ENCODE measurements around the gene NHLH1.

- TF ChIP-seq GATA3 (IDR thresholded peaks at IDR 0.05; ENCODE audit: low read depth, low read length) (no peak), GATA2 (IDR thresholded peaks at IDR 0.05; ENCODE audit: low read depth, low read length) (peak; percentile 16; the same call in 1 of the 2 replicates)
These were observed 33.4 kb downstream of the NHLH1 start, which contains the start of gene VANGL2 for GRCh38 chr1:160400223-160400645.

Measured in SH-SY5Y (cell line).